ENCODE measurements around the gene NDUFS6.

The NDUFS6 gene

GRCh38 chr5:1818784-1819183 lies 17.6 kb downstream of the NDUFS6 start:
- Mint-ChIP-seq H3K4me1 (ENCODE audit: low read depth) (no peaks in the 10 kb centered on the region), H3K9me3 (no peaks in the 10 kb centered on the region), H3K27me3 (ENCODE audit: low read depth) (no peaks in the 10 kb centered on the region), H3K4me3 (no peak overlapping the region), H3K27ac (no peak overlapping the region), H3K36me3 (ENCODE audit: low read depth) (peaks cover 41% of the 10 kb centered on the region)

DNA sequence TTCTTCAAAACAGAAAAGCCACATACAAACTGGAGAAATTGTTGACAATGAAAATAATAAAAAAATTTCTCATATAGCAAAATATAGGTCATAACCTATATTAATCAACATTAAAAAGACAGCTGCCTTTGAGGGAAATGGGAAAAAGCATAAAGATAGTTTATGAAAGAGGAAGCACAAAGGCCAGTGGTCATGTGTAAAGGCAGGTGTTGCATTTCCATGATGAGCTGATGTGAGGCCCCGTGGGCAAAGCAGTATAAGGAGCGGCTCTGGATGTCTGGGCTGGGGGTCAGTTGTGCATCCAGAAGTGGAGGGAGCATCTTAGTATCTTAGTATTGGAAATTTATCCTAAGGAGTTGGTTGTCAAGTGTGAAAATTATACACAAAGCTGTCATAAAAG lies 18.3 kb downstream of the NDUFS6 start:
- Mint-ChIP-seq H3K9me3 (no peaks in the 10 kb centered on the region), H3K4me3 (no peak overlapping the region), H3K36me3 (ENCODE audit: low read depth) (peaks cover 34% of the 10 kb centered on the region), H3K4me1 (ENCODE audit: low read depth) (no peaks in the 10 kb centered on the region), H3K27me3 (ENCODE audit: low read depth) (no peaks in the 10 kb centered on the region), H3K27ac (no peak overlapping the region)

DNA sequence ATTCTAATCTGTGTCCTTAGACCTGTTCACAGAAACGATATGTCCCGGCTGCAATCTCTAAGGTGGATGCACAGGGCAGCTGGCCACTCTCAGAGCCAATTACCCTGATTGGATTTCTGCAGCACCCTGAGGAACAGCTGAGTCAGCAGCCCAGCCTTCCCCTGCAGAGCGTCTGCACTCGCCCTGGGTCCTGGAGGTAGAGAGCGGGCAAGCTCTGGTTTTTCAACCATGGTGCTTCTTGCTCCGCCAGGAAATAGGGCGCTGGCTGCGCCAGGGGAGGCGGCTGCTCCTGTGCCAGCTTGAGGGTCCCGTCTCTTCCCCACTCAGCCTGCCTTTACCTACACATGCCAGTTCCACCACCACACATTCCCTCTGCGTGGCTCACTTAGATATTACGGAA lies 19.2 kb downstream of the NDUFS6 start:
- no peaks in the 10 kb centered on the region for H3K9me3 Mint-ChIP-seq
- no peak overlapping the region for H3K27ac Mint-ChIP-seq
- peaks cover 29% of the 10 kb centered on the region for H3K36me3 Mint-ChIP-seq (ENCODE audit: low read depth)
- H3K4me1 Mint-ChIP-seq (ENCODE audit: low read depth) = no peaks in the 10 kb centered on the region
- no peaks in the 10 kb centered on the region for H3K27me3 Mint-ChIP-seq (ENCODE audit: low read depth)
- H3K4me3 Mint-ChIP-seq = no peak overlapping the region

DNA sequence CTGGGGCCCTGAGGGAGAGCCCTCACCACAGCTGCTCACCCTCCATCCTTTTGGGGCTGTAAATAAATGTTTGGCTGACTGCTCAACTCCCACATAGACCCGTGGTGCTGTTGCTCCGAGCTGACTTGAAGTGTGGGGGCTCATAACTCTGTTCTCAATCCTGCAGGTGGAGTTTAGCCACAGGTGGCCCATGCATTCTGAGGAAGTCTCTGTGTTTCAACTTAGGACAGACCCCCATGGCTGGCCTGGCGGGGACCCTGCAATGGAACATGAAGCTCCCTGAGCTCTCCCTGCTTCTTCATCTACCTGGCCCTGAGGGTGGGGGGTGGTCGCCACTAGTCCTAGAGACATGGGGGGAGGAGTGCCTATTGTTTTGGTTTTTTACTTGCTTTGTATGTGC lies 19.7 kb downstream of the NDUFS6 start:
- Mint-ChIP-seq H3K4me3 (no peak overlapping the region), H3K4me1 (ENCODE audit: low read depth) (no peaks in the 10 kb centered on the region), H3K27me3 (ENCODE audit: low read depth) (no peaks in the 10 kb centered on the region), H3K27ac (no peak overlapping the region), H3K36me3 (ENCODE audit: low read depth) (peaks cover 29% of the 10 kb centered on the region), H3K9me3 (no peaks in the 10 kb centered on the region)

DNA sequence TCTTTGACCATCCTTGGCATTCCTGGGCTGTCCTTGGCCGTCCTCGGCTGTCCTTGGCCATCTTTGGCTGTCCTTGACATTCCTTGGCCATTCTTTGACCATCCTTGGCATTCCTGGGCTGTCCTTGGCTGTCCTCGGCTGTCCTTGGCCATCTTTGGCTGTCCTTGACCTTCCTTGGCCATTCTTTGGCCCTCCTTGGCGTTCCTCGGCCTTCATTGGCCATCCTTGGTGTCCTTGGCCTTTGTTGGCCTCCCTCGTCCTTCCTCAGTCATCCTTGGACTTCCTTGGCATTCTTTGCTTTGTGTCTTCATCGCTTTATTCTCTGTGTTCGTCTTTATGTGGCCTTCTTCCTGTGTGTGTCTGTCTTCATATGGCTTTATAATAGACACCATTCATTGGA lies 20.7 kb downstream of the NDUFS6 start:
- H3K27ac Mint-ChIP-seq = no peak overlapping the region
- no peak overlapping the region for H3K4me3 Mint-ChIP-seq
- H3K4me1 Mint-ChIP-seq (ENCODE audit: low read depth) = no peaks in the 10 kb centered on the region
- H3K27me3 Mint-ChIP-seq (ENCODE audit: low read depth) = no peaks in the 10 kb centered on the region
- H3K36me3 Mint-ChIP-seq (ENCODE audit: low read depth) = peaks cover 25% of the 10 kb centered on the region
- H3K9me3 Mint-ChIP-seq = no peaks in the 10 kb centered on the region

DNA sequence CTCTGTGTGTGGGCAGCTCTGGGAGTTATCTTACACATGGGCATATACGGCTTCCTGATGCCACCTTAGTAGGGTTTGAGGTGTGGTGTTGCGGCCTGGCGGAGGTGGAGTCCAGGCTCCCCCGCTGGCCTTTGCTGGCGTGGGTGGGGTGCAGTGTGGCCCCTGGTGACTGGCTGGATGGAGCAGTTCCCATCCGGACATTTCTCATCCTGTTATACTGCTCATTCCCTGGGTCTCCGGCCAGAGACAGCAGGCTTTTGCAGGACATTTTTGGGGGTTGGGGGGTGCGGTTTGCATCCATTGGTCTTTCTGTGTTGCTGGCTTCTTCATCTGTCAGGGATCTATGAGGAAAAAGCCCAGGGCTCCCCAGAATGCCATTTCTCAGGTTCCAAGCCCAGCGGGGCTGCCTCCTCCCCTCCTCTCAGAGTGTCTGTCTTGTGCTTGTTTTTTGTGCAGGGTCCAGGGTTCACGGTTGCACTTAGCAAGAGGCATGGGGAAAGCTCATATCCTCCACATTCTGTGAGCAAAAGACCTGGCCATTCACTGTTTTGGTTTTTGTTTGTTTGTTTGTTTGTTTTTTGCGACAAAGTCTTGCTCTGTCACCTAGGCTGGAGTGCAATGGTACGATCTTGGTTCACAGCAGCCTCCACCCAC lies 22.3 kb downstream of the NDUFS6 start:
- peaks cover 23% of the 10 kb centered on the region for H3K36me3 Mint-ChIP-seq (ENCODE audit: low read depth)
- no peak overlapping the region for H3K4me3 Mint-ChIP-seq
- H3K4me1 Mint-ChIP-seq (ENCODE audit: low read depth) = no peaks in the 10 kb centered on the region
- no peaks in the 10 kb centered on the region for H3K9me3 Mint-ChIP-seq
- H3K27ac Mint-ChIP-seq = no peak overlapping the region
- no peaks in the 10 kb centered on the region for H3K27me3 Mint-ChIP-seq (ENCODE audit: low read depth)

DNA sequence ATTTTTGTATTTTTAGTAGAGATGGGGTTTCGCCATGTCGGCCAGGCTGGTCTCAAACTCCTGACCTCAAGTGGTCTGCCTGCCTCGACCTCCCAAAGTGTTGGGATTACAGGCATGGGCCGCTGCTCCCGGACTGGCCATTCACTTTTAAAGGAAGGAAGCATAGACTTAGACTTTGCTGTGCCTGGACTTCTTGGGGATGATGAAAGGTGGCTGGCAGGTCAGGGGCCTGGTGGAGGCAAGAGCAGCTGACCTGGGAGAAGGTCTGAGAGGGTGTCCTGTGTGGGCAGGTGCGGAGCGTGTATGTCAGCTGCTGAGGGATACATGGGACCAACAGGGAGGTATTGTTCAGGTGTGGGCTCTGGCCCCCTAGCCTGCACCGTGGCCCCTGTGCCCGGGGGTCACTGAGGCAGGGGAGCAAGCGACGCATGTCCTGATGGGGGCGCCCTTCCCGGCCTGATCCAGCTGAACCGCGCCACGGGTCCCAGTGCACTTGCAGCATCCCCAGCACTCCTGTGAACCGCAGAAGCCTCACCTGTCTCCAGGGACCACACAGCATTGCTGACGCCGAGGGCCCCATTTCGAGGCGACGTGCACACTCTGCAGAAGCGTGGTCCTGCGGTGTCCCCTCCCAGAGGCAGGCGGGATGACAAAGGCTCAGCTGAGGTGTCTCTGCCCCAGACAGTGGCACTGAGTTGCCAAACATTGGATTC lies 23.1 kb downstream of the NDUFS6 start:
- no peak overlapping the region for H3K27ac Mint-ChIP-seq
- H3K36me3 Mint-ChIP-seq (ENCODE audit: low read depth) = peaks cover 19% of the 10 kb centered on the region
- no peaks in the 10 kb centered on the region for H3K9me3 Mint-ChIP-seq
- no peaks in the 10 kb centered on the region for H3K27me3 Mint-ChIP-seq (ENCODE audit: low read depth)
- H3K4me1 Mint-ChIP-seq (ENCODE audit: low read depth) = no peaks in the 10 kb centered on the region
- H3K4me3 Mint-ChIP-seq = no peak overlapping the region

DNA sequence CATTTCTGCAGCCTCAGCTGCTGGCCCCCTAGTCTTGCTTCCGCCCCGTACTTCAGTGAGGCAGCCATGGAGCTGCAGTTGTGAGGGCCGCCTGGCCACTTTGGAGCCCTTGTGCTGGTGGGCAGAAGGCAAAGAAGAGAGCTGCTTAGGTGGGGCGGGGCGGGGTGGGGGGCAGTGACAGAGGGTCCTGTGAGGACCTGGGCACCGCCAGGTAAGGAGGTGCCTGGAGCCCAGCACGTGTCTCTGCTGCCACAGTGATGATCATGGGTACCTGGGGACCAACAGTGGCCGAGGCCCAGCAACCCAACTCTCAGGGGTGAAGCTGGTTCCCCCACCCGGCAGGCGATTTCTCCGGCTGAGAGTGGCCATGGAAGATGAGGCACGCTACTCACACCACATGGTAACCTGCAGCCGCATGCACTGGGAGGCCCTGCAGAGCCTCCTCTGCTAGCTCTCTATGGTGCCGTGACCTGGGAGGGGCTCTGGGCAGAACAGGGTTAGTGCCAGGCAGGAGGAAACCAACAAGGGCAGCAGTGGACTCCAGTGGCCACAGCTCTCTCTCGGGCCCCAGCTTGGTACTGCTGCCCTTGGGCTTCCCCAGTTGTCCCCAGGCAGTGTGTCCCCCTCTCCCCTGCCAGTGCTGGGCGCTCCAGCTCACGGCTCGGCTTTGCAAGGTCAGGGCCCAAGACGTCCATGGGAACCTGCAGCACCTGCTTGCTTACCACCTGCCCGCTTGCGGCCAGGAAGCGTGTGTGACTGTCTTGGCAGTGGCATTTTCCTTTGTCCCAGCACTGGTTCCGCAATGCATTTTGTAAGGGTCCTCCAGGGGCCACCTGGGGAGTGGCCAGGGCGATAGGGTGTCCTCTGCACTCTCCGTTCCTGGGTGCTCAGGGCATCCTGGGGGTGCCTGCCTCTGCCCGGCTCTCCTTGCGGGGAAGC lies 24.0 kb downstream of the NDUFS6 start:
- Mint-ChIP-seq H3K36me3 (ENCODE audit: low read depth) (peaks cover 18% of the 10 kb centered on the region), H3K4me3 (no peak overlapping the region), H3K9me3 (no peaks in the 10 kb centered on the region), H3K27ac (no peak overlapping the region), H3K27me3 (ENCODE audit: low read depth) (no peaks in the 10 kb centered on the region), H3K4me1 (ENCODE audit: low read depth) (no peaks in the 10 kb centered on the region)

DNA sequence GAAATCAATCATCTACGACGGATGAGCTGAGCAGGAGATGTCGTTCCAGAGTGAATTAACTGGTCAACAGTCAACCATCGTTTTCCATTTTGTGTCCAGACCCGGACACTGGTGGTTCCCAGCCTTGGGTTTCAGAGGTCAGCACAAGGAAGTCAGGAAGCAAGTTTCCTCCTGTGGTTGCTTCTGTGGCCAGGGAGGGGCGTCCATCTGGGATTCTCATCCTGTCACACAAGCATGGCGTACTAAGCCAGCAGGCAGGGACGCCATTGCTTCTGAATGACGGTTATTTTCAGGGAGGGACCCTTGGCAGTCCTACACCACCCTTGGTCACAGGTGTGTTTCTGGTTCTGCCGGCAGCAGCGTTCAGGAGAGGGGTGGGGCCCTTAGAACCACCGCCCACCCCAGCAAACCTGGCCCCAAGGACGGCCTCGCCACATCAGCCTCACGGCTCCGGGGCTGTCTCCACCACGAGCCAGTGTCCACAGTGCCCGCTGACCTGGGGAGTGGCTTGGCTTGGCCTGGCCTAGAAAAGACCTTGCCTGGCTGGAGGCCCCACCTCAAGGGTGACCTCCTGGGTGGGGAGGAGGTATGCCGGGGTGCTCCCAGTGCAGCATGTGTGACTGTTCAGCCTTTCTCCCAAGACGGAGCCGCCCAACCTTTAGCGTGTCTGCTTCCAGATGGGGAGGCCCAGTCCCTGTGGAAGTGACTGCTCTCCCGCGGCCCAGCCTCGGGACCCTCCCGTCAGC lies 25.2 kb downstream of the NDUFS6 start:
- Mint-ChIP-seq H3K4me1 (ENCODE audit: low read depth) (no peaks in the 10 kb centered on the region), H3K9me3 (no peaks in the 10 kb centered on the region), H3K36me3 (ENCODE audit: low read depth) (peaks cover 11% of the 10 kb centered on the region), H3K4me3 (no peak overlapping the region), H3K27me3 (ENCODE audit: low read depth) (no peaks in the 10 kb centered on the region), H3K27ac (no peak overlapping the region)

GRCh38 chr5:1827025-1827885 lies 26.0 kb downstream of the NDUFS6 start:
- Mint-ChIP-seq H3K36me3 (ENCODE audit: low read depth) (peaks cover 6% of the 10 kb centered on the region), H3K27ac (no peak overlapping the region), H3K27me3 (ENCODE audit: low read depth) (no peaks in the 10 kb centered on the region), H3K4me3 (no peak overlapping the region), H3K9me3 (no peaks in the 10 kb centered on the region), H3K4me1 (ENCODE audit: low read depth) (no peaks in the 10 kb centered on the region)

- Mint-ChIP-seq H3K4me3 (no peak overlapping the region), H3K9me3 (no peaks in the 10 kb centered on the region), H3K4me1 (ENCODE audit: low read depth) (no peaks in the 10 kb centered on the region), H3K27ac (no peak overlapping the region), H3K27me3 (ENCODE audit: low read depth) (no peaks in the 10 kb centered on the region), H3K36me3 (ENCODE audit: low read depth) (peaks cover 4% of the 10 kb centered on the region)
These were observed 26.7 kb downstream of the NDUFS6 start for GRCh38 chr5:1827886-1828397.

DNA sequence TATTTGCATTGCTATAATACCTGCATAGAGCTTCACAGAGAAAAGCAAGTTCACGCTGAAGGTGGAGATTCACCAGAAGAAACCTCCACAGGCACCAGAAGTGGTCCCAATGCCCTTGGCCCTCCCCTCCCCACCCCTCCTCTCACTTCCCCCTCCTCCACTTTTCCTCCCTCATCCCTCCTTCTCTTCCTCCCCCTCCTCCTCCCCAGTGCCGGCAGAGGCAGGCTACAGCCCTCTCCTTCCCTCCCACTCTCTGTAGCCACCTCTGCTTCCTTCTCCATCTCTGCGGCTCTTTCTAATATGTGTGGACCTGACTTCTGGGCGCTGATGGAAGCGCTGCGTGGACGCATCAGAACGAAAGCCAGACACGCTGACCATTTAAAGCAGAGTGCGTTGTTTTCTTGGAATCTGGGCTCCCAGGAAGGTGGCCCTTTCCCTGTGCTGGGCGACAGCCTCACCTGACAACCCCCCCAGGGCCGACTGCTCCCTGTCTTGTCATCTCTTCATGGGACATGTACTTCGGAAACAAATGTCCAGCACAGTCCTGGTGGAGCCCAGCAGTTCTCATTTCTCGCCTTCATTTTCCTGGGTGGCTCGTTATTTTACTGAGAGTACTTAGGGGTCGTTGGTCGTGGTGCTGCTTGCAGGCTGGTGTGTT lies 29.5 kb downstream of the NDUFS6 start:
- no peaks in the 10 kb centered on the region for H3K9me3 Mint-ChIP-seq
- H3K4me1 Mint-ChIP-seq (ENCODE audit: low read depth) = no peaks in the 10 kb centered on the region
- no peak overlapping the region for H3K4me3 Mint-ChIP-seq
- no peaks in the 10 kb centered on the region for H3K27me3 Mint-ChIP-seq (ENCODE audit: low read depth)
- H3K27ac Mint-ChIP-seq = no peak overlapping the region
- H3K36me3 Mint-ChIP-seq (ENCODE audit: low read depth) = peaks cover 2% of the 10 kb centered on the region

- Mint-ChIP-seq H3K27me3 (ENCODE audit: low read depth) (no peaks in the 10 kb centered on the region), H3K4me1 (ENCODE audit: low read depth) (no peaks in the 10 kb centered on the region), H3K4me3 (no peak overlapping the region), H3K36me3 (ENCODE audit: low read depth) (peaks cover 2% of the 10 kb centered on the region), H3K9me3 (no peaks in the 10 kb centered on the region), H3K27ac (no peak overlapping the region)
These were observed 30.1 kb downstream of the NDUFS6 start for GRCh38 chr5:1831257-1831656.

Measured in T-helper 1 cell treated with Interleukin-12 subunit alpha and Interleukin-12 subunit beta and Interleukin-4 antibody, amounts not matched to agents 30 μg/mL and 1 μg/mL, for 36 hours (primary cell).